Skeletal muscle tissue (tissue), 4 donors: Measurements from ENCODE around the gene KIF23. TPM values are rescaled to one million over a fixed set of nuclear protein-coding genes. Genes with fewer than 3 reads are reported as not detected.

ENCODE experiments used
- H3K27ac ChIP-seq: one replicate; pipeline ENCODE4 v1.7.0; 2013; ENCODE audit warnings: mild to moderate bottlenecking, low read depth, low read length, inconsistent platforms
- H3K27me3 ChIP-seq, 3 donors: one replicate each; pipeline ENCODE4 v1.7.0; 2013; ENCODE audit warnings: low read length in 3 of 3; ENCODE audit not compliant: control insufficient read depth in 3 of 3, insufficient read depth in 3 of 3
- H3K36me3 ChIP-seq, 3 donors: one replicate each; pipeline ENCODE4 v1.7.0; 2013; ENCODE audit warnings: low read length in 3 of 3; ENCODE audit not compliant: control insufficient read depth in 3 of 3, insufficient read depth in 3 of 3
- H3K4me1 ChIP-seq, 3 donors: one replicate each; pipeline ENCODE4 v1.7.0; 2013; ENCODE audit warnings: low read length in 3 of 3, mild to moderate bottlenecking in 3 of 3; ENCODE audit not compliant: control insufficient read depth in 3 of 3, insufficient read depth in 3 of 3
- H3K4me3 ChIP-seq, 3 donors: one replicate each; pipeline ENCODE4 v1.7.0; 2013; ENCODE audit warnings: low read length in 3 of 3
- H3K9ac ChIP-seq, 3 donors: one replicate each; pipeline ENCODE4 v1.7.0; 2013; ENCODE audit warnings: low read length in 3 of 3, mild to moderate bottlenecking in 3 of 3, moderate library complexity in 2 of 3, low read depth in 1 of 3
- H3K9me3 ChIP-seq, 3 donors: one replicate each; pipeline ENCODE4 v1.7.0; 2013; ENCODE audit warnings: low read length in 3 of 3; ENCODE audit not compliant: control insufficient read depth in 3 of 3
- total RNA-seq: library from RNA; depleted of rRNA; stranded (reverse); fragments of >200 nt; gene quantifications from one replicate; pipeline ENCODE4 v1.2.3, GENCODE V29; 2014
- donor health status: Osteomylitis.

KIF23 gene
- total RNA-seq, 1 donor from 2014 or later, result 13.0 TPM

DNA sequence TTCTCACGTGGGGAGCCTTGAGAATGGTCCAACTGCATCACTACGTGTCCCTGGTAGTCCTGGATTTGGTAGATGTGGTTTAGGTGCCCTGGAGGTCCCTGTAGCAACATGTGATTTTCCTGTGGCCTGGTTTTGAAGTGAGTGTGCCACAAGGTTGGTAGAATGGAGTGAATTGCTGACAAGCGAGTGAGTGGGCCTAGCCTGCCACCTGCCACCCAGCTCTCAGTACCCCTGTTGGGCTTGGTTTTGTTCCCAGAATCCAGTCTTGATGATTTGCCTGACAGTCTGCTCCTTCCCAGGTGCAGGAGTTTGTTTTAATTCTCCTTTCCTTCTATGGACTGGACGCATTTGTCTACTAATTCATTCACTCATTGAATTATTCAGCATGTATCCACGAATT is 57.9 kb downstream of the KIF23 start:
- no peaks in the 10 kb centered on the region for H3K9me3 ChIP-seq
- H3K4me1 ChIP-seq, result peaks cover 0 to 2% (median 0%) of the 10 kb centered on the region in 3 donors
- no peak overlapping the region for H3K27ac ChIP-seq
- no peaks in the 10 kb centered on the region for H3K36me3 ChIP-seq
- H3K4me3 ChIP-seq, result no peak overlapping the region
- H3K9ac ChIP-seq, result no peak overlapping the region
- H3K27me3 ChIP-seq, result no peaks in the 10 kb centered on the region

DNA sequence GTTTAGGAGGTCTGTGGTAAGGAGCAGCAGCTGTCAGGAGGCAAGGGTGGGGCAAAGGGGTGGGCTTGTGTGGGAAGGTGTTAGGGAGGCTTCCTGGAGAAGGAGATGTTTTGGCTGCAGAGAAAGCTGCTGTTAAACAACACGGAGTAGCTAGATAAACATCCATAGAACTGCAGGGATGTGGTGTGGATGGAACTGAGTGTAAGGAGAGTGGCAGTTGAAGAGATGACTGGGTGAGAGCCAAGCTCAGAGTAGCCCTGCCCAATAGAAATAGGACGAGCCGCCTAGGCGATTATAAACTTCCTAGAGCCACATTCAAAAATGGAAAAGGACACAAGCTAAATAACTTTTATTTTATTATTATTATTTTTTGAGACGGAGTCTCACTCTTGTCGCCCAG is 58.4 kb downstream of the KIF23 start:
- no peak overlapping the region for H3K4me3 ChIP-seq
- no peak overlapping the region for H3K9ac ChIP-seq
- H3K4me1 ChIP-seq, result peaks cover 0 to 2% (median 0%) of the 10 kb centered on the region in 3 donors
- H3K27ac ChIP-seq, result no peak overlapping the region
- H3K9me3 ChIP-seq, result no peaks in the 10 kb centered on the region
- H3K36me3 ChIP-seq, result no peaks in the 10 kb centered on the region
- no peaks in the 10 kb centered on the region for H3K27me3 ChIP-seq

DNA sequence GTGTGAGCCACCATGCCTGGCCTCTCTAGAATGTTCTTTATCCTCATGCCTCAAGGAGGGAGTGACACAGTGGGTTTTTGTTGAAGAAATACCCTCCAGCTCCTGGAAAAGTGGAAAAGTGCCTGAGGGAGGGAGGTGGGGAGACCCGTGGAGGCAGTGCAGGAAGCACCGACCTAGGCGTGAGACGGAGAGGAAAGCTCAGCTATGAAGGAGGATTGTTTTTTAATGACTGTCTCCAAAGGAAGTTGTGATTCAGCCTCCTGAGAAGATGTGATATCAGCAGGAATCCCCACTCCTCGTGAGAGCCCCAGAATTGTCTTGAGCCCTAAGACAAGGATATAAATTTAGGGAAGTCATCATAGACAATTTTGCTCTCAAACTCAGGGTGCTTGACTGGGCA is 60.1 kb downstream of the KIF23 start:
- Histone ChIP-seq H3K9ac (no peak overlapping the region), H3K4me3 (no peak overlapping the region), H3K36me3 (no peaks in the 10 kb centered on the region)

DNA sequence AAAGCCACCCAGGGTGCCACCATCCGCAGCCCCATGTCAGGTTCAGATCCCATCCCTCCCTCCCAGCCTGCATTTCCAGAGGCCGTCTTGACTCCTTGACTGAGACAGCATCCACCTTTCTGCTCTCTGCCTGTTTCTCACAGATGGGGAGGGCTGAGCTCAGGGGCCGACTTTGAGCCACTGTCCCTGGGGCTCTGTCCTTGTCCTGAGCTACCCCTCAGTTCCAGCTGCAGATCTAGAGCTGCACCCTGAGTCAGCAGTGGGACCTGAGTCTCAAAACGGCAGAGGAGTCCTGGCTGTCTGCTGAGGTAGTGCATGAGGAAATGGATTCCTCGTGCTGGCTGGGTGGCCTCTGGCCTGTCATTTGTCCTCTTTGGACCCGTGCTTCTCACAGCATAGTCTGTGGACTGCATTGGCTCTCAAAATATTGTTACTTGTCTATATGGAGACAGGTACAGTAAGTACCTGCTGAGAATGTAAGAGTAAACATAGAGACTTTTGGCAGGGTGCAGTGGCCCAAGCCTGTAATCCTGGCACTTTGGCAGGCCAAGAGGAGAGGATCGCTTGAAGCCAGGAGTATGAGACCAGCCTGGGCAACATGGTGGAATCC is 60.8 kb downstream of the KIF23 start:
- Histone ChIP-seq H3K27me3 (no peaks in the 10 kb centered on the region), H3K36me3 (no peaks in the 10 kb centered on the region), H3K9ac (no peak overlapping the region), H3K4me3 (no peak overlapping the region), H3K9me3 (peaks cover 0 to 2% (median 0%) of the 10 kb centered on the region in 3 donors), H3K27ac (no peak overlapping the region), H3K4me1 (no peaks in the 10 kb centered on the region)

More for the DNA sequence above, 60.1 kb downstream of the KIF23 start:
- Histone ChIP-seq H3K9me3 (no peaks in the 10 kb centered on the region), H3K4me1 (no peaks in the 10 kb centered on the region), H3K27ac (no peak overlapping the region), H3K27me3 (no peaks in the 10 kb centered on the region)

DNA sequence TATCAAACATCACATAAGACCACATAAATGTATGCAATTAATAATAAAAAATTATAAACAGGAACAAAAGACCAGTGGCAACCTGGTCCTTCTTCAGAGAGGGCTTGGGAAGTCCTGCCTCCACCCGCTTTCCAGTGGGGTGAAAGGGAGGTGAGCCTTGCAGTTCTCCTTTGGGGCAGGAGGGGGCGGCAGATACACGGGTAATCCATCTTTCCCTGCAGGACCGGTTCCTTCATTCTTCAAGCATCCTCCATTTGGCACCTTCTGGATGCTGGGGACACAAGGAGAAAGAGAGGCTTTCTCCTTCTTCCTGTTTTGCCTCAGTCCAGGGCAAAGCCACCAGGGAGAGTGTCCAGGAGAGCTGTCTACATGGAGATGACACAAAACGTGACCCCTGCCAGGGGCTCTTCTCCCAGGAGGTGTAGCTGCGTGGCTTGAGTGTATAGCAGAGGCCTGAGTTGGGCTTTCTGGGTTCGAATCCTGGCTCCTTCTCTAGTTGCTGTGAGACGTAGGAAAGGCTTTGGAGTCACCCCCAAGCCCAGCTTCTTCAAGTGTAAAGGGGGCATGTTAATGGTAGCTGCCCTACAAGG is 61.7 kb downstream of the KIF23 start:
- peaks cover 0 to 4% (median 0%) of the 10 kb centered on the region in 3 donors for H3K9me3 ChIP-seq
- no peak overlapping the region for H3K9ac ChIP-seq
- no peaks in the 10 kb centered on the region for H3K36me3 ChIP-seq
- H3K4me1 ChIP-seq, result no peaks in the 10 kb centered on the region
- H3K4me3 ChIP-seq, result no peak overlapping the region
- no peaks in the 10 kb centered on the region for H3K27me3 ChIP-seq
- H3K27ac ChIP-seq, result no peak overlapping the region

DNA sequence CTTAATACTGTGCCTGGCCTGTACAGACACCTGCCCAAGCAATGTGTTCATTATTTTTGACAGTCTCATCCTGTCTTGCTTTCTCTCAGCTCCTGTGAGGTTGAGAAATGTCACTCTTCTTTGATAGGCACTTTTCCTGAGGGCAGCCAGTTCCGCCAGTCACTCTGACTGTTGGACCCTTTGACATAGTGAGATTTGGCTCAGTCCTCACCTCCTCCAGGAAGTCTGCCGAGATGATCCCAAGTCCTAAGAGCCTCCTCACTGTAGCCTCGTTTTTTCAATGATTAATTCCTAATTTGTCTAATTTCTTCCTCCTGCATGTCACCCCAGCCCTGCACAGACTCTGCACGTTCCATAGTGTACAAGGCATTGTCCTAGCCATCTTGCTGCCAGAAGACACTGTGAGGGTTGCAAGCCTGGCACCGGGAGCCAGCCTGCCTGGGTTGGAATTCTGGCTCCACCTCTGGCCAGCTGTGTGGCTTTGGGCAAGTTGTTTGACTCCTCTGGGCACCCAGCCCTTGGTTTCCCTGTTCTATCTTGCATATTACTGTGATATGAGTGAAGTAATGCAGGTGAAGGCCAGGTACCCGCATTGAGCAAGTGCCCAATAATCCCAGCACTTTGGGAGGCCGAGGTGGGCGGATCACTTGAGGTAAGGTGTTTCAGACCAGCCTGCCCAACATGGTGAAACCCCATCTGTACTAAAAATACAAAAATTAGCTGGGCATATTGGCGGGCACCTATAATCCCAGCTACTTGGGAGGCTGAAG is 62.7 kb downstream of the KIF23 start:
- Histone ChIP-seq H3K27me3 (no peaks in the 10 kb centered on the region), H3K4me1 (no peaks in the 10 kb centered on the region), H3K9me3 (peaks cover 0 to 4% (median 0%) of the 10 kb centered on the region in 3 donors), H3K36me3 (no peaks in the 10 kb centered on the region), H3K27ac (no peak overlapping the region), H3K4me3 (no peak overlapping the region), H3K9ac (no peak overlapping the region)

DNA sequence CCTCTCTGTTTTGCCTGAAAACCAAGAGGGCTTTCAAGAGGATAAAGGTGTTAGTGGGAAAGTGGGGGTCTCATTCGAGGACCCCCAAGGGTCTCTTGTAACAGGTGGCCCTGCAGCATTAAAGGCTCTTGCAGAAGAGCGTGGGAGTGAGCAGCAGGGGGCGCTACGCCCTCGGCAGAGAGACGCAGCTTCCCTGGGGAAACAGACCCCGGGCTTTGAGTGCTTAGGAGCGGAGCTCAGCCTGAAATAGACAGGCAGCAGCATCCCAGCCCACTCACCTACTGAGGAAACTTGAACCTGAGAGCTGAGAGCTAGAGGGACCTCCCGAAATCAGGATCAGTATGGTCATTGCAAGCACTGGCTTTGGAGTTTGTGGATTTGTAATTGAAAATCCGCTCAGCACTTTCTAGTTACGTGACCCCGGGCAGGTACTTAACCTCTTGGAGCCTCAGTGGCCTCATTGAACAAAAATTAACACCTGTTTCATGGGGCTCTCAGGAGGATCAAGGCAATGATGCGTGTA is 64.2 kb downstream of the KIF23 start:
- Histone ChIP-seq H3K27me3 (no peaks in the 10 kb centered on the region), H3K4me1 (peaks cover 0 to 2% (median 2%) of the 10 kb centered on the region in 3 donors), H3K36me3 (no peaks in the 10 kb centered on the region), H3K9me3 (peaks cover 0 to 4% (median 0%) of the 10 kb centered on the region in 3 donors), H3K9ac (no peak overlapping the region), H3K27ac (no peak overlapping the region), H3K4me3 (no peak overlapping the region)

DNA sequence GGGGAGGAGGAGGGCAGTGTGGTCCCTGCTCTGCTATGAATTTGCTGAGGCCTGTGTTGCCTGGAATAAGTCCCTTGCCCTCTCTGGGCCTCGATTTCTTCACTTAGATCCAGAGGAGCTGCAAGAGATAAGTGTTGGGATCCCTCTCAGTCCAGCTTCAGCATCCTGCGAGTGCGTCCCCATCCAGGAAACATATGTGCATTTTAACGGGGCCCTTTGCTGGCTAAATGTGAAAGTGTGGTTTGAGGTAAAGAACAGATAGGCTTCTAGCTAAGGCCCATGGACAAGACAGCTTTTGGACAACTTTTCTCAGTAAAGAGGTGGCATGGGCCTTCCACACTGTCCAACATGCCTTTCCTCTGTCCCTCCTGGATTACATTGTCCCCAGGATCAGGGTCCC is 64.9 kb downstream of the KIF23 start:
- H3K4me3 ChIP-seq, result no peak overlapping the region
- no peaks in the 10 kb centered on the region for H3K27me3 ChIP-seq
- peaks cover 0 to 4% (median 0%) of the 10 kb centered on the region in 3 donors for H3K9me3 ChIP-seq
- H3K4me1 ChIP-seq, result peaks cover 0 to 2% (median 2%) of the 10 kb centered on the region in 3 donors
- no peaks in the 10 kb centered on the region for H3K36me3 ChIP-seq
- H3K9ac ChIP-seq, result no peak overlapping the region
- no peak overlapping the region for H3K27ac ChIP-seq

DNA sequence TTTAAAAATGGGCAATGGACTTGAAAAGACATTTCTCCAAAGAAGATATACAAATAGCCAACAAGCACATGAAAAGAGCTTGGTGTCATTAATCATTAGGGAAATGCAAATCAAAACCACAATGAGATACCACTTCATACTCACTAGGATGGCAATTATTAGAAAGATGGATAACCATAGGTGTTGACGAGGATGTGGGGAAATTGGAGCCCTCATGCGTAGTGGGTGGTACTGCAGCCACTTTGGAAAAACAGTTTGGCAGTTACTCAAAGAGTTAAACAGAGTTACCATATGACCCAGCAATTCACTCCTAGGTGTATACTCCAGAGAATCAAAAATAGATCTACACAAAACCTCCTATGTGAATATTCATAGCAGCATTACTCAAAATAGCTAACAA is 65.8 kb downstream of the KIF23 start:
- H3K27ac ChIP-seq, result no peak overlapping the region
- peaks cover under 1 to 7% (median 5%) of the 10 kb centered on the region in 3 donors for H3K4me1 ChIP-seq
- H3K4me3 ChIP-seq, result no peak overlapping the region
- H3K9ac ChIP-seq, result no peak overlapping the region
- peaks cover 0 to 4% (median 0%) of the 10 kb centered on the region in 3 donors for H3K9me3 ChIP-seq
- H3K27me3 ChIP-seq, result no peaks in the 10 kb centered on the region
- H3K36me3 ChIP-seq, result no peaks in the 10 kb centered on the region

GRCh38 chr15:69480932-69481331 is 66.8 kb downstream of the KIF23 start:
- H3K4me1 ChIP-seq, result peaks cover 4 to 9% (median 9%) of the 10 kb centered on the region in 3 donors
- peaks cover 0 to 4% (median 0%) of the 10 kb centered on the region in 3 donors for H3K9me3 ChIP-seq
- no peak overlapping the region for H3K4me3 ChIP-seq
- H3K27ac ChIP-seq, result no peak overlapping the region
- H3K36me3 ChIP-seq, result no peaks in the 10 kb centered on the region
- H3K9ac ChIP-seq, result no peak overlapping the region
- H3K27me3 ChIP-seq, result no peaks in the 10 kb centered on the region
